ENCODE measurements around the gene SMG6.

- TF ChIP-seq CTCF (IDR thresholded peaks at IDR 0.05) (no peak), POLR2A (IDR thresholded peaks at IDR 0.05) (no peak)
Observed at GRCh38 chr17:2174014-2174413, 129.6 kb downstream of the SMG6 start.

All from upper lobe of left lung (tissue), 4 donors.